Loucy (cell line): ENCODE data around the gene GRID2.

Source experiments
- H2AFZ ChIP-seq: fragments of 200-600 bp; sonication (generic); 2 replicates; pipeline ENCODE4 v1.6.0; 2016; ENCODE audit warnings: antibody characterized with exemption, mild to moderate bottlenecking, low read length, moderate library complexity
- H3F3A ChIP-seq: fragments of 200-600 bp; 2 replicates; pipeline ENCODE4 v1.6.0; 2016; ENCODE audit warnings: antibody characterized with exemption, low read depth, mild to moderate bottlenecking
- H3K27me3 ChIP-seq: fragments of 200-600 bp; sonication (generic); 2 replicates; pipeline ENCODE4 v1.6.1; 2014; ENCODE audit warnings: low read length, mild to moderate bottlenecking; ENCODE audit not compliant: insufficient read depth, poor library complexity, severe bottlenecking
- H3K36me3 ChIP-seq: fragments of 200-600 bp; sonication (generic); 2 replicates; pipeline ENCODE4 v1.6.1; 2016; ENCODE audit warnings: low read length; ENCODE audit not compliant: insufficient read depth
- H3K4me1 ChIP-seq: fragments of 200-600 bp; sonication (generic); 2 replicates; pipeline ENCODE4 v1.5.1; 2014; ENCODE audit warnings: low read length, mild to moderate bottlenecking; ENCODE audit not compliant: insufficient read depth, poor library complexity, severe bottlenecking
- H3K4me2 ChIP-seq: fragments of 200-600 bp; sonication (generic); 2 replicates; pipeline ENCODE4 v1.6.0; 2014; ENCODE audit warnings: antibody characterized with exemption, low read length, low read depth, mild to moderate bottlenecking; ENCODE audit not compliant: poor library complexity, severe bottlenecking
- H3K4me3 ChIP-seq: fragments of 200-600 bp; sonication (generic); 2 replicates; pipeline ENCODE4 v1.5.1; 2014; ENCODE audit warnings: low read length, mild to moderate bottlenecking, mixed read lengths; ENCODE audit not compliant: poor library complexity, severe bottlenecking
- H3K79me2 ChIP-seq: fragments of 200-600 bp; sonication (generic); 2 replicates; pipeline ENCODE4 v1.6.1; 2014; ENCODE audit warnings: low read length; ENCODE audit not compliant: insufficient read depth
- H3K9ac ChIP-seq: fragments of 200-600 bp; sonication (generic); 2 replicates; pipeline ENCODE4 v1.6.0; 2014; ENCODE audit warnings: mild to moderate bottlenecking, low read depth, low read length, moderate library complexity; ENCODE audit not compliant: poor library complexity, severe bottlenecking
- H3K9me2 ChIP-seq: fragments of 200-600 bp; sonication (generic); replicated peaks from 2 replicates; pipeline ENCODE4 v1.6.1; 2016; ENCODE audit warnings: low read depth, low read length, mixed read lengths
- H3K9me3 ChIP-seq: fragments of 200-600 bp; sonication (generic); 2 replicates; pipeline ENCODE4 v1.6.1; 2014; ENCODE audit warnings: mild to moderate bottlenecking, antibody characterized with exemption, low read length, low read depth; ENCODE audit not compliant: insufficient read depth
- H4K20me1 ChIP-seq: fragments of 200-600 bp; sonication (generic); 2 replicates; pipeline ENCODE4 v1.6.0; 2014; ENCODE audit warnings: antibody characterized with exemption, low read length, mild to moderate bottlenecking; ENCODE audit not compliant: insufficient read depth, poor library complexity, severe bottlenecking
- EZH2phosphoT487 ChIP-seq: fragments of 200-600 bp; IDR thresholded peaks from 2 replicates; pipeline ENCODE4 v1.6.1; 2018; ENCODE audit warnings: antibody characterized with exemption, mild to moderate bottlenecking, moderate library complexity, borderline replicate concordance
- TF ChIP-seq, protein P1 (sequence below): fragments of 200-600 bp; sonication (generic); conservative IDR thresholded peaks from 2 replicates; pipeline ENCODE4 v1.5.1; 2014; ENCODE audit warnings: mild to moderate bottlenecking, antibody characterized with exemption, low read length

Gene GRID2

DNA sequence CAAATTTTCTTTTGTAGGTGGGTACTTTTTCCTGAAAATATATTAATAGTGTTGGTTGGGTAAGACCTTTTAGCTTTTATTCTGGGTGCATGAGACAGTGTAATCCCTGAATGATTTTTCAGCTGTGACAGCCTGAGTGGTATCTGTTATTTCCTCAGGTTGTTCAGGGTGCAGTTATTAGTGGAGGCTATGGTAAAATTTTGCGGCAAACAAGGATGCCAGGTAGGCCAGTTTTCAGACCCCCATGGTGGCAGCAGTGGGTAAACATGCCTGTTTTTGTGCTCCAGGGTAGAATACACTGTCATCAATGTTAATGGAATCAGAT is 47.9 kb upstream of the GRID2 start:
- H3F3A ChIP-seq, result no peaks in the 10 kb centered on the region
- H3K9ac ChIP-seq, result no peak overlapping the region
- H3K4me3 ChIP-seq, result no peak overlapping the region
- no peaks in the 10 kb centered on the region for H3K36me3 ChIP-seq
- no peak overlapping the region for H3K4me2 ChIP-seq
- no peak overlapping the region for H2AFZ ChIP-seq
- no peaks in the 10 kb centered on the region for H3K27me3 ChIP-seq
- H3K9me2 ChIP-seq, result no peaks in the 10 kb centered on the region
- no peaks in the 10 kb centered on the region; the same call in 1 of the 2 replicates for H3K9me3 ChIP-seq
- TF ChIP-seq, protein P1, sequence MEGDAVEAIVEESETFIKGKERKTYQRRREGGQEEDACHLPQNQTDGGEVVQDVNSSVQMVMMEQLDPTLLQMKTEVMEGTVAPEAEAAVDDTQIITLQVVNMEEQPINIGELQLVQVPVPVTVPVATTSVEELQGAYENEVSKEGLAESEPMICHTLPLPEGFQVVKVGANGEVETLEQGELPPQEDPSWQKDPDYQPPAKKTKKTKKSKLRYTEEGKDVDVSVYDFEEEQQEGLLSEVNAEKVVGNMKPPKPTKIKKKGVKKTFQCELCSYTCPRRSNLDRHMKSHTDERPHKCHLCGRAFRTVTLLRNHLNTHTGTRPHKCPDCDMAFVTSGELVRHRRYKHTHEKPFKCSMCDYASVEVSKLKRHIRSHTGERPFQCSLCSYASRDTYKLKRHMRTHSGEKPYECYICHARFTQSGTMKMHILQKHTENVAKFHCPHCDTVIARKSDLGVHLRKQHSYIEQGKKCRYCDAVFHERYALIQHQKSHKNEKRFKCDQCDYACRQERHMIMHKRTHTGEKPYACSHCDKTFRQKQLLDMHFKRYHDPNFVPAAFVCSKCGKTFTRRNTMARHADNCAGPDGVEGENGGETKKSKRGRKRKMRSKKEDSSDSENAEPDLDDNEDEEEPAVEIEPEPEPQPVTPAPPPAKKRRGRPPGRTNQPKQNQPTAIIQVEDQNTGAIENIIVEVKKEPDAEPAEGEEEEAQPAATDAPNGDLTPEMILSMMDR, result no peak
- TF ChIP-seq EZH2phosphoT487, result no peak
- H3K4me1 ChIP-seq, result no peaks in the 10 kb centered on the region
- H4K20me1 ChIP-seq, result no peaks in the 10 kb centered on the region
- no peaks in the 10 kb centered on the region for H3K79me2 ChIP-seq

- Histone ChIP-seq H3K36me3 (no peaks in the 10 kb centered on the region), H3K4me3 (no peak overlapping the region), H3K79me2 (no peaks in the 10 kb centered on the region), H3K4me1 (no peaks in the 10 kb centered on the region), H3K9me2 (no peaks in the 10 kb centered on the region), H3F3A (no peaks in the 10 kb centered on the region), H3K4me2 (no peak overlapping the region), H3K9me3 (no peaks in the 10 kb centered on the region; the same call in 1 of the 2 replicates), H3K9ac (no peak overlapping the region), H4K20me1 (no peaks in the 10 kb centered on the region), H2AFZ (no peak overlapping the region), H3K27me3 (no peaks in the 10 kb centered on the region)
- TF ChIP-seq EZH2phosphoT487, result no peak
- TF ChIP-seq, protein P1, result no peak
Observed at GRCh38 chr4:92257931-92258857, 45.6 kb upstream of the GRID2 start.

GRCh38 chr4:92261256-92261655 is 42.5 kb upstream of the GRID2 start:
- Histone ChIP-seq H3K27me3 (no peaks in the 10 kb centered on the region), H3K9ac (no peak overlapping the region), H4K20me1 (no peaks in the 10 kb centered on the region), H3K36me3 (no peaks in the 10 kb centered on the region), H3K4me1 (no peaks in the 10 kb centered on the region), H2AFZ (no peak overlapping the region), H3K4me3 (no peak overlapping the region), H3K9me2 (no peaks in the 10 kb centered on the region), H3K4me2 (no peak overlapping the region), H3K79me2 (no peaks in the 10 kb centered on the region), H3K9me3 (no peaks in the 10 kb centered on the region), H3F3A (no peaks in the 10 kb centered on the region)
- TF ChIP-seq, protein P1, result no peak
- no peak for TF ChIP-seq EZH2phosphoT487
